SK-N-SH treated with all-trans-retinoic acid at 6 μM for 48 hours (cell line): Measurements from ENCODE around the gene TMC5.
"Not testable (repeated sequence)": the region's sequence is repeated elsewhere in the genome, so short reads cannot be mapped to it uniquely, and the experiment has no call there.

ENCODE experiments used
- ATAC-seq: fragments of 200-7000 bp; cut with Tn5 transposase; 3 replicates; pipeline ENCODE4 v1.9.1; 2020; ENCODE audit warnings: mild to moderate bottlenecking, moderate library complexity
- BACH2 ChIP-seq: fragments of 250-450 bp; sonication (Bioruptor Pico); IDR thresholded peaks from 2 replicates; pipeline ENCODE4 v1.9.0; 2021; ENCODE audit warnings: mild to moderate bottlenecking, borderline replicate concordance
- CSDC2 ChIP-seq: fragments of 250-450 bp; sonication (Bioruptor Pico); IDR thresholded peaks from 2 replicates; pipeline ENCODE4 v1.5.0; 2020; ENCODE audit warnings: mild to moderate bottlenecking, moderate library complexity
- CSRNP3 ChIP-seq: fragments of 250-450 bp; sonication (Bioruptor Pico); IDR thresholded peaks from 2 replicates; pipeline ENCODE4 v1.5.1; 2021; ENCODE audit warnings: mild to moderate bottlenecking, moderate library complexity
- ESRRG ChIP-seq: fragments of 250-450 bp; sonication (Bioruptor Pico); IDR thresholded peaks from 2 replicates; pipeline ENCODE4 v1.6.1; 2021; ENCODE audit warnings: mild to moderate bottlenecking
- GLIS3 ChIP-seq: fragments of 250-450 bp; sonication (Bioruptor Pico); IDR thresholded peaks from 2 replicates; pipeline ENCODE4 v1.5.0; 2020; ENCODE audit warnings: mild to moderate bottlenecking, moderate library complexity
- ISL1 ChIP-seq: fragments of 250-450 bp; sonication (Bioruptor Pico); IDR thresholded peaks from 2 replicates; pipeline ENCODE4 v2.1.2; 2022; ENCODE audit warnings: mild to moderate bottlenecking, moderate library complexity
- OSR1 ChIP-seq: fragments of 250-450 bp; sonication (Bioruptor Pico); IDR thresholded peaks from 2 replicates; pipeline ENCODE4 v1.8.0; 2022; ENCODE audit warnings: moderate library complexity, mild to moderate bottlenecking, inconsistent platforms
- PATZ1 ChIP-seq: fragments of 250-450 bp; sonication (Bioruptor Pico); IDR thresholded peaks from 2 replicates; pipeline ENCODE4 v1.8.0; 2020; ENCODE audit warnings: mild to moderate bottlenecking, moderate library complexity, borderline replicate concordance
- POU6F1 ChIP-seq: fragments of 250-450 bp; sonication (Bioruptor Pico); IDR thresholded peaks from 2 replicates; pipeline ENCODE4 v1.8.0; 2021; ENCODE audit warnings: low read depth, mild to moderate bottlenecking, moderate library complexity, borderline replicate concordance
- PPARA ChIP-seq: fragments of 250-450 bp; sonication (Bioruptor Pico); IDR thresholded peaks from 2 replicates; pipeline ENCODE4 v1.5.0; 2020; ENCODE audit warnings: mild to moderate bottlenecking, borderline replicate concordance
- RARB ChIP-seq: fragments of 250-450 bp; sonication (Bioruptor Pico); IDR thresholded peaks from 2 replicates; pipeline ENCODE4 v1.8.0; 2021; ENCODE audit warnings: mild to moderate bottlenecking, moderate library complexity
- SNAI2 ChIP-seq: fragments of 250-450 bp; sonication (Bioruptor Pico); IDR thresholded peaks from 2 replicates; pipeline ENCODE4 v1.5.0; 2020; ENCODE audit warnings: mild to moderate bottlenecking, moderate library complexity
- TCF4 ChIP-seq: fragments of 250-450 bp; sonication (Bioruptor Pico); IDR thresholded peaks from 2 replicates; pipeline ENCODE4 v1.8.0; 2021; ENCODE audit warnings: mild to moderate bottlenecking, moderate library complexity, borderline replicate concordance
- TSHZ2 ChIP-seq: fragments of 250-450 bp; sonication (Bioruptor Pico); IDR thresholded peaks from 2 replicates; pipeline ENCODE4 v1.5.0; 2020; ENCODE audit warnings: mild to moderate bottlenecking, moderate library complexity
- ZC3H10 ChIP-seq: fragments of 250-450 bp; sonication (Bioruptor Pico); IDR thresholded peaks from 2 replicates; pipeline ENCODE4 v1.5.1; 2021; ENCODE audit warnings: mild to moderate bottlenecking, moderate library complexity
- ZFP3 ChIP-seq: fragments of 250-450 bp; sonication (Bioruptor Pico); IDR thresholded peaks from 2 replicates; pipeline ENCODE4 v1.5.0; 2020; ENCODE audit warnings: mild to moderate bottlenecking, moderate library complexity
- ZFP30 ChIP-seq: fragments of 450-650 bp; formaldehyde crosslinking; IDR thresholded peaks from 2 replicates; pipeline ENCODE4 v1.5.0; 2022; ENCODE audit warnings: mild to moderate bottlenecking, moderate library complexity
- ZNF565 ChIP-seq: fragments of 450-650 bp; formaldehyde crosslinking; conservative IDR thresholded peaks from 2 replicates; pipeline ENCODE4 v1.5.0; 2020; ENCODE audit warnings: low read depth, mild to moderate bottlenecking, moderate library complexity
- ZNF70 ChIP-seq: fragments of 450-650 bp; formaldehyde crosslinking; IDR thresholded peaks from 2 replicates; pipeline ENCODE4 v1.5.0; 2020; ENCODE audit warnings: mild to moderate bottlenecking, moderate library complexity
- ZNF8 ChIP-seq: fragments of 450-650 bp; formaldehyde crosslinking; IDR thresholded peaks from 2 replicates; pipeline ENCODE4 v1.5.0; 2020; ENCODE audit warnings: mild to moderate bottlenecking, moderate library complexity

Gene TMC5

GRCh38 chr16:19417640-19418039 is at the start of gene TMC5:
Gene TMC5, plus strand, starts transcription at chr16:19417883. Its CDS starts 22,156 bp downstream, at chr16:19440039.
- no peak for ATAC-seq
- TF ChIP-seq OSR1 (CRISPR knock-in tag), result no peak

- not testable (repeated sequence) for ATAC-seq
Measured at GRCh38 chr16:19372541-19372940, 45.1 kb upstream of the TMC5 start.

- ATAC-seq, result no peak
- TF ChIP-seq ISL1 (CRISPR knock-in tag) (no peak), POU6F1 (CRISPR knock-in tag) (no peak), PPARA (CRISPR knock-in tag) (no peak), ZFP3 (CRISPR knock-in tag) (no peak), OSR1 (CRISPR knock-in tag) (no peak), ZC3H10 (CRISPR knock-in tag) (no peak), TCF4 (CRISPR knock-in tag) (no peak), SNAI2 (CRISPR knock-in tag) (no peak), RARB (CRISPR knock-in tag) (no peak), GLIS3 (CRISPR knock-in tag) (no peak), CSRNP3 (CRISPR knock-in tag) (no peak), CSDC2 (no peak), ZNF8 (no peak), TSHZ2 (CRISPR knock-in tag) (no peak), ZNF565 (CRISPR knock-in tag) (no peak), ESRRG (CRISPR knock-in tag) (no peak)
- TF ChIP-seq, all 23 proteins: peak for 0
Measured at GRCh38 chr16:19374402-19374801, 43.3 kb upstream of the TMC5 start.

- TF ChIP-seq BACH2 (no peak), GLIS3 (CRISPR knock-in tag) (no peak), PATZ1 (no peak), ZFP30 (no peak), ZFP3 (CRISPR knock-in tag) (no peak), RARB (CRISPR knock-in tag) (no peak), ESRRG (CRISPR knock-in tag) (no peak), TCF4 (CRISPR knock-in tag) (no peak), ZNF70 (no peak), CSRNP3 (CRISPR knock-in tag) (no peak), TSHZ2 (CRISPR knock-in tag) (no peak)
- peak; percentile 79; the same call in 2 of the 3 replicates for ATAC-seq
Measured at GRCh38 chr16:19375561-19376158, 42.0 kb upstream of the TMC5 start.
